Natural killer cell (primary cell): Measurements from ENCODE around the gene TCEANC2. TPM values are rescaled to one million over a fixed set of nuclear protein-coding genes. Genes with fewer than 3 reads are reported as not detected.

Source experiments
- ATAC-seq, 3 donors: fragments of 150-1000 bp in 2 of 3; fragments of 200-7000 bp in 1 of 3; cut with Tn5 transposase; 1 replicate in 1 of 3; 2 replicates in 2 of 3; pipeline ENCODE4 v1.10.0; 2021; ENCODE audit warnings: mild to moderate bottlenecking in 2 of 3, moderate library complexity in 2 of 3
- DNase-seq, 2 donors: peaks; one replicate each; pipeline versions ENCODE4 v3.0.0 to v3.0.0-alpha.2; 2013 to 2021; ENCODE audit warnings: mixed read lengths in 1 of 2
- H3K27ac ChIP-seq: one replicate; pipeline ENCODE4 v1.5.1; 2013; ENCODE audit warnings: mild to moderate bottlenecking, low read length
- H3K27me3 ChIP-seq: one replicate; pipeline ENCODE4 v1.6.1; 2013; ENCODE audit warnings: low read length; ENCODE audit not compliant: control insufficient read depth, insufficient read depth
- H3K36me3 ChIP-seq: one replicate; pipeline ENCODE4 v1.6.1; 2013; ENCODE audit warnings: low read length; ENCODE audit not compliant: control insufficient read depth, insufficient read depth
- H3K4me1 ChIP-seq: one replicate; pipeline ENCODE4 v1.6.1; 2013; ENCODE audit warnings: low read length; ENCODE audit not compliant: control insufficient read depth, insufficient read depth
- H3K4me3 ChIP-seq: one replicate; pipeline ENCODE4 v1.5.1; 2013; ENCODE audit warnings: low read length
- H3K9me3 ChIP-seq: one replicate; pipeline ENCODE4 v1.6.1; 2013; ENCODE audit warnings: low read length; ENCODE audit not compliant: control insufficient read depth, insufficient read depth
- H3K27ac Mint-ChIP-seq, 2 donors: one replicate each; pipeline ENCODE4 v1.8.0; 2022; ENCODE audit warnings: mild to moderate bottlenecking in 2 of 2, mixed read lengths in 2 of 2, moderate library complexity in 1 of 2
- H3K27me3 Mint-ChIP-seq, 2 donors: one replicate each; pipeline ENCODE4 v1.8.0; 2022; ENCODE audit warnings: low read depth in 2 of 2, mixed read lengths in 2 of 2
- H3K36me3 Mint-ChIP-seq: one replicate; pipeline ENCODE4 v1.8.0; 2022; ENCODE audit warnings: mixed read lengths
- H3K4me1 Mint-ChIP-seq, 2 donors: one replicate each; pipeline ENCODE4 v1.8.0; 2022; ENCODE audit warnings: mixed read lengths in 2 of 2
- H3K4me3 Mint-ChIP-seq: one replicate; pipeline ENCODE4 v1.8.0; 2022; ENCODE audit warnings: mild to moderate bottlenecking, moderate library complexity, mixed read lengths
- H3K9me3 Mint-ChIP-seq, 2 donors: one replicate each; pipeline ENCODE4 v1.8.0; 2022; ENCODE audit warnings: mixed read lengths in 2 of 2
- WGBS: methylation state at CpG from one replicate; pipeline ENCODE4 v1.1.7; 2013; ENCODE audit warnings: missing lambda C conversion rate; ENCODE audit not compliant: insufficient coverage; 5-methylcytosine and 5-hydroxymethylcytosine counted together
- intact Hi-C: fragments of 100-400 bp; cut with micrococcal nuclease; formaldehyde crosslinking; loops from one replicate; pipeline ENCODE4 v1.14.2; 2022
- total RNA-seq, 4 donors: library from RNA; stranded (reverse); fragments of 120-200 nt in 1 of 4; gene quantifications; one replicate each; pipeline versions ENCODE4 v1.2.3 to v1.2.4, GENCODE V29; 2013 to 2022
- TF ChIP-seq, protein P1 (sequence below): fragments of 200-600 bp; IDR thresholded peaks from one replicate; pipeline ENCODE4 v1.8.0; 2022; ENCODE audit warnings: antibody characterized with exemption

TCEANC2 gene
- total RNA-seq, 3 donors from 2014 or later (not counting 1 experiment from before 2014, with no cell fraction given), result 5.1 to 9.5 (median 7.3) TPM

DNA sequence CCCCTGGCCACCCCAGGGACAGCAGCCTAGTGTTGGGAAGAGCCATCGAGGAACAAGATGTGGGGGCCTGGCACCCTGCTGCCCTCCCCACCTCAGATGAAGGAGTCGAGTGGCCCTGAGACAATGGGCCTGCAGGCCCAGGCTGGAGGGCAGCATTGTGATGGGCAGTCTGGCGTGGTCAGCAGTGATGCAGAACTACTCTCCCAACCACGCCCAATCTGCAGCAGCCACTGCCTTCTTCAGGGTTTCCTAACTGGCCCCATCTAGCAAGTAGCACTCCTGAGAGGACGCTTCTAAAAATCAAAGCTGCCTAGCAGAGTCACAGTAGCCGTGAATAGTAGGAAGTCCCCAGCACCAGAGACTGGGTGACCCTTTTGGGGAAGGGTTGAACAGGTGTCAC, 80.9 kb downstream of the TCEANC2 start:
- H3K36me3 ChIP-seq, result no peaks in the 10 kb centered on the region
- no peak for DNase-seq
- Mint-ChIP-seq H3K36me3 (no peaks in the 10 kb centered on the region), H3K4me1 (no peaks in the 10 kb centered on the region), H3K27ac (no peak overlapping the region), H3K9me3 (no peaks in the 10 kb centered on the region), H3K4me3 (no peak overlapping the region), H3K27me3 (peaks cover 3 to 6% of the 10 kb centered on the region in 2 donors)
- TF ChIP-seq, protein P1, sequence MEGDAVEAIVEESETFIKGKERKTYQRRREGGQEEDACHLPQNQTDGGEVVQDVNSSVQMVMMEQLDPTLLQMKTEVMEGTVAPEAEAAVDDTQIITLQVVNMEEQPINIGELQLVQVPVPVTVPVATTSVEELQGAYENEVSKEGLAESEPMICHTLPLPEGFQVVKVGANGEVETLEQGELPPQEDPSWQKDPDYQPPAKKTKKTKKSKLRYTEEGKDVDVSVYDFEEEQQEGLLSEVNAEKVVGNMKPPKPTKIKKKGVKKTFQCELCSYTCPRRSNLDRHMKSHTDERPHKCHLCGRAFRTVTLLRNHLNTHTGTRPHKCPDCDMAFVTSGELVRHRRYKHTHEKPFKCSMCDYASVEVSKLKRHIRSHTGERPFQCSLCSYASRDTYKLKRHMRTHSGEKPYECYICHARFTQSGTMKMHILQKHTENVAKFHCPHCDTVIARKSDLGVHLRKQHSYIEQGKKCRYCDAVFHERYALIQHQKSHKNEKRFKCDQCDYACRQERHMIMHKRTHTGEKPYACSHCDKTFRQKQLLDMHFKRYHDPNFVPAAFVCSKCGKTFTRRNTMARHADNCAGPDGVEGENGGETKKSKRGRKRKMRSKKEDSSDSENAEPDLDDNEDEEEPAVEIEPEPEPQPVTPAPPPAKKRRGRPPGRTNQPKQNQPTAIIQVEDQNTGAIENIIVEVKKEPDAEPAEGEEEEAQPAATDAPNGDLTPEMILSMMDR, result no peak
- no peak overlapping the region for H3K4me3 ChIP-seq
- no peak overlapping the region for H3K27ac ChIP-seq
- no peak for ATAC-seq
- H3K4me1 ChIP-seq, result no peaks in the 10 kb centered on the region
- no peaks in the 10 kb centered on the region for H3K27me3 ChIP-seq
- intact Hi-C loops, result no loop called here
- 86% methylated on average over 6 of the region's 6 CpGs for WGBS
- H3K9me3 ChIP-seq, result no peaks in the 10 kb centered on the region

DNA sequence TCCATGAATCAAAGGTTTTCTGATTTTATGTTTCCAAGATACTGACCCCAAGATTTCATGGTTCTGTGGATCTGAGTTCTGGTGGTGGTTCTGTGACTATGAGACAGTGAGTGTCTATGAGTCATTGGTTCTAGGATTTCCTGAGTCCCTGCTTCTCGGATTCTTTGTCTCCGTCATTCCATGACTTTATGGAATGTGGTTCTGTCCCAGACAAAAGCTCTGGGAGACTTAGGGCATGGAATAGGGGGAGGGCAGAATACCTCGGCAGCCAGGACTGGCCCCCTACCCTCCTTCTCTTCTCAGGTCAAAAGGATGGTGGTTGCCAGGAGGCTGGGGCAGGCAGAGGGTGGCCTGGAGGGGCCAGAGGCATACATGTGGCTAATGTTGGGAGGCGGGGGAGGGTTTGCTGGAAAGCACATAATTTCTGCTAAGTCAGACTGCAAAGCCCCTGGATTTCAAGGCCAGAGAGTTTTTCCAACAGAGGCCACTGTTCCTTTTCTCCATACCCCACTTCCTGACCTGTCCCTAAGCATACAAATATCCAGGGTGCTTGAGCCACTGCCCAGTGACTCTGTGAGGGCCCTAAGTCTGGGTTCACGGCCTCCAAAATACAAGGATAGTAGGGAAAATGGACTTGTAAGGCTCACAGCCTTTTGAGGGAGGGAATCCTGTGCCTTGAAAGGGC, 82.2 kb downstream of the TCEANC2 start:
- H3K4me3 Mint-ChIP-seq, result no peak overlapping the region
- no peak for ATAC-seq
- DNase-seq, result no peak
- Histone ChIP-seq H3K36me3 (no peaks in the 10 kb centered on the region), H3K27me3 (no peaks in the 10 kb centered on the region), H3K4me3 (no peak overlapping the region), H3K27ac (no peak overlapping the region), H3K9me3 (no peaks in the 10 kb centered on the region), H3K4me1 (no peaks in the 10 kb centered on the region)
- no peak overlapping the region for H3K27ac Mint-ChIP-seq
- peaks cover under 1 to 6% of the 10 kb centered on the region in 2 donors for H3K27me3 Mint-ChIP-seq
- intact Hi-C loops, result no loop called here
- no peaks in the 10 kb centered on the region for H3K9me3 Mint-ChIP-seq
- H3K36me3 Mint-ChIP-seq, result no peaks in the 10 kb centered on the region
- TF ChIP-seq, protein P1, result no peak
- H3K4me1 Mint-ChIP-seq, result no peaks in the 10 kb centered on the region
- WGBS, result 82% methylated on average over 5 of the region's 5 CpGs

DNA sequence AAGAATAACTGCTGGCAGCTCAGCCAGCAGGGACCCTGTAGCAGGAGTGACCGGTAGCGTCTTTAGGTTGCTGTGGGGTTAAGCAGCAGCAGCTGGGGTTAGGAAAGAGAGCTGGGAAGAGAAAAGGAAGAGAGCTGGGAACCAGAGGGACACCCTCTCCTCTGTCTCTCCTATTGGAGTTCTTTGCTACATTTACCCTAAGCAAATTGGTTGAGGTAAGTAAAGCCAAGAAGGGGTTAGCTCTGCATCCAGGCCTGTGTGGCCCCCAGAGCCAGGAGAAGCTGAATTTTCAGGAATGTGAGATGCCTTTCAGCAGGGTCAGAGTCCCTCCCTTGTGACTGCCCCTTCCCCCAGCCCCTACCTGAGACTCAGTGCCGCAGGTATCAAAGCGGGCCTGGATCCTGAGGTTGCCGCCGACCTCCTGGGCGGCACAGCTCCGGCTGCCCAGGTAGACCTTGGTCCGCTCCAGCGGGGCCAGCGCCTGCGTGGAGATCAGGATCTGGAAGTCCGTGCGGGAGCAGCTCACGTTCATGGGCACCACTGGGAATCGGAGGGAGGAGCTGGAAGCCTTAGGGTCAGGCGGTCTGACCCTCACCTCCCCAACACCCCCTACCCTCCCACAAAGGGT, 83.0 kb downstream of the TCEANC2 start:
- H3K36me3 Mint-ChIP-seq, result no peaks in the 10 kb centered on the region
- DNase-seq, result no peak

More for the DNA sequence above, 83.0 kb downstream of the TCEANC2 start:
- Mint-ChIP-seq H3K27ac (no peak overlapping the region), H3K4me1 (no peaks in the 10 kb centered on the region), H3K9me3 (no peaks in the 10 kb centered on the region), H3K27me3 (peaks cover 0 to 4% of the 10 kb centered on the region in 2 donors), H3K4me3 (no peak overlapping the region)
- TF ChIP-seq, protein P1, result no peak
- Histone ChIP-seq H3K27me3 (no peaks in the 10 kb centered on the region), H3K27ac (no peak overlapping the region), H3K4me1 (no peaks in the 10 kb centered on the region), H3K4me3 (no peak overlapping the region), H3K9me3 (no peaks in the 10 kb centered on the region), H3K36me3 (no peaks in the 10 kb centered on the region)
- 98% methylated on average over 14 of the region's 17 CpGs for WGBS
- no peak for ATAC-seq
- intact Hi-C loops, result no loop called here
